ENCODE measurements around the gene PHF19.

PHF19 gene

GRCh38 chr9:120870206-120870605 is 6.8 kb downstream of the PHF19 start:
- DNase-seq (ENCODE audit: low read depth) = no peak

GRCh38 chr9:120869726-120870125 is 7.3 kb downstream of the PHF19 start:
- DNase-seq (ENCODE audit: low read depth) = no peak
- TF ChIP-seq CTCF (IDR thresholded peaks at IDR 0.05; ENCODE audit: insufficient read depth, low read depth, low read length, missing control alignments) = no peak
- no peak overlapping the region for H3K4me3 ChIP-seq (ENCODE audit: low read length)

More at GRCh38 chr9:120870206-120870605, 6.8 kb downstream of the PHF19 start:
- TF ChIP-seq CTCF (IDR thresholded peaks at IDR 0.05; ENCODE audit: insufficient read depth, low read depth, low read length, missing control alignments) = no peak
- no peak overlapping the region for H3K4me3 ChIP-seq (ENCODE audit: low read length)

- no peak for TF ChIP-seq CTCF (IDR thresholded peaks at IDR 0.05; ENCODE audit: insufficient read depth, low read depth, low read length, missing control alignments)
- H3K4me3 ChIP-seq (ENCODE audit: low read length) = peak overlapping the region; percentile 60
- DNase-seq (ENCODE audit: low read depth) = no peak
These were observed 7.7 kb downstream of the PHF19 start for GRCh38 chr9:120869360-120869687.

GRCh38 chr9:120868676-120869359 is 8.2 kb downstream of the PHF19 start:
- H3K4me3 ChIP-seq (ENCODE audit: low read length) = peak overlapping the region; percentile 60
- peak; percentile 48 for TF ChIP-seq CTCF (IDR thresholded peaks at IDR 0.05; ENCODE audit: insufficient read depth, low read depth, low read length, missing control alignments)

GRCh38 chr9:120868339-120868675 is 8.7 kb downstream of the PHF19 start:
- peak; percentile 16 for TF ChIP-seq CTCF (IDR thresholded peaks at IDR 0.05; ENCODE audit: insufficient read depth, low read depth, low read length, missing control alignments)
- peak overlapping the region; percentile 11 for H3K4me3 ChIP-seq (ENCODE audit: low read length)
- no peak for DNase-seq (ENCODE audit: low read depth)

More at GRCh38 chr9:120868676-120869359, 8.2 kb downstream of the PHF19 start:
- peak; percentile 99 for DNase-seq (ENCODE audit: low read depth)

GRCh38 chr9:120867676-120868338 is 9.2 kb downstream of the PHF19 start:
- no peak for TF ChIP-seq CTCF (IDR thresholded peaks at IDR 0.05; ENCODE audit: insufficient read depth, low read depth, low read length, missing control alignments)
- H3K4me3 ChIP-seq (ENCODE audit: low read length) = no peak overlapping the region

GRCh38 chr9:120866651-120867050 is 10.3 kb downstream of the PHF19 start:
- no peak for TF ChIP-seq CTCF (IDR thresholded peaks at IDR 0.05; ENCODE audit: insufficient read depth, low read depth, low read length, missing control alignments)
- H3K4me3 ChIP-seq (ENCODE audit: low read length) = no peak overlapping the region
- DNase-seq (ENCODE audit: low read depth) = no peak

More at GRCh38 chr9:120867676-120868338, 9.2 kb downstream of the PHF19 start:
- no peak for DNase-seq (ENCODE audit: low read depth)

Measured in epithelial cell of esophagus (primary cell).